HS-5 (cell line): Measurements from ENCODE around the gene SYNC.
"Not testable (repeated sequence)": the region's sequence is repeated elsewhere in the genome, so short reads cannot be mapped to it uniquely, and the experiment has no call there.

Experiments used
- DNase-seq: peaks from one replicate; pipeline ENCODE4 v3.0.0-alpha.2; 2012; ENCODE audit warnings: low read depth

SYNC gene

DNA sequence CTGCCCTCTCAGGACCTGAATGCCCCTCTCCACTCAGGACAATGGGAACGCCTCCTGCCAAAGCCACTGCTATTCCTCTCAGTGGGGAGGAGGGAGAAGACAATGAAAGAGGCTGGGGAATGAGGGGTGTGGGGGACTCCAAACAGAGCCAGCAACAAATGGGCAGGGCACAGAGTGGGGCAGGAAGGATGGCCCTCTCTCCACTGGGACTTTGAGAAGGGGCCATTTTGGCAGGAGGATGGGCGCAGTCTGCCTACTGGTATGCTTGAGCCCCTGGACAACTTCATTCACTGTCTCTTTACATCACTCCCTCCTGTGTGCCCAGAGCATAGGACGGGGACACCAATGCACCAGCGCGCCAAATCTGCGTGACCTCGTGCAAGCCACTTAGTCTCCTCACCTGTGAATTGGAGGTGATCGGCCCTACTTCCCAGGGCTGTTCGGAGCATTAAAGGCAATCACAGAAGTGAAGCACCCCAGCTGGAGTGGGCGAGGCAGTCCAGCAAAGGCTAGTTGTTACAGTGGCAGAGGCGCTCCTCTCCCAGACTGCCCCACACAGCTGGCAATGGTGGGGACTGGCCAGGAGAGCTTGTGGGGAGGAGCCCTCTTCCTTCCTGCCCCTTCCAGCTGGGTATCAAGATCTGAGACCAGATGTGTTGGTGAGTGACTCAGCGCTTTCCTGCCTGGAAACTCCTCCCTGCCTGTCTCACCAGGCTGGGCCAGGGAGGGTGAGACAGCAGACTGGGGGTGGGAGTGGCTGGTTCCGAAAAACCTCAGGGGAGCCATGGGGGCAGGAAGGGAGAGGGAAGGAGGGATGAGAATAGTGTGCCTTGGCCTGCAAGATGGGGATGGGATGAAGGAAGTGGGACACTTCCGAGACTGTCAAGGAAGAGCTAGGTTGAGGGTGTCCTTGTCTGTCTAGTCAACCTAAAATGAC lies 22.4 kb upstream of the SYNC start:
- DNase-seq: peak; percentile 85

DNA sequence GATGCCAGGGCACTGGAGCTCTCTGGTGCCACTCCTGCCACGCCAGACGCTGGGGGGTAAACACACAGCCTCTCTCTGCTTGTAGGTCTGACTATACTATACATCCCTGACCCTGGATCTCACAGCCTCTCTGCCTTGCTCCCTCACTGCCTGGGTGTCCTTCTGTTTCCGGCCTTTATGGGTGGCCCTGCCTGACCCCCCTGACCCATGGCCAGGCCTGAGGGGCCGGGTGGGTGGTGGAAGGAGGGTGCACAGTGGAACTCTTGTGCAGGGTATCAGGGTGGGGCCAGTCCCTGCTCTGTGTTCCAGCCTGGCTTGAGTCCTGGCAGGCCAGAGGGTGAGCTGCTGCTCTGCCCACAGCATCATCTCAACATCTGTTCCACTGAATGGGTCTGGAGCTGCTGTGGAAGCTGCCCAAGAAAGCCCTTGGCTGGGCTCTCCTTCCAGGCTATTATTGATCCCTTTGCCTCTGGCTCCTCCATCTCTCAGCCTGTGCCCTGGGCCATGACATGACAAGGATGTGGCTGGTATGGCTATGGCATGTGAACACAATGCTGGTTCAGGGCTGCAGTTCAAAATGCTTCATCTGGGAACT lies 17.2 kb upstream of the SYNC start:
- no peak for DNase-seq

DNA sequence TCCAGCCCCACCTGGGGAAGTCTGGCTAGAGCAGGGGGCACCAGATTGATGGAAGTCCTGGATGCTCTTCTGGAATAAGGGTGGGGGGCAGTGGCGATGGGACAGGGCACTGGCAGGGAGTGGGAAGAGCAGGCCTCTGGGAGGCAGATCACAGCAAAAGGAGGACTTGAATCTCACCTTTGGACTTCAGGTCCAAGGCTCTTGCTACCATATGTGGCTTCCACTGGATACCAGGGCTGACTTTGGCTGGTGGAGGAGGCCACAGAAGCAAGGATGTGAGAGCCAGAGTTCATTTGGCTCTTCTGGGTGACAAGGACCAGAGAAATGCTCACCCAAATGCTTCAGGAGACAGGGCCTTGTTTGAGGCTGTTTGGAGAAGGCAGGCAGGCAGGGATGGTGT lies 16.0 kb upstream of the SYNC start:
- no peak for DNase-seq

DNA sequence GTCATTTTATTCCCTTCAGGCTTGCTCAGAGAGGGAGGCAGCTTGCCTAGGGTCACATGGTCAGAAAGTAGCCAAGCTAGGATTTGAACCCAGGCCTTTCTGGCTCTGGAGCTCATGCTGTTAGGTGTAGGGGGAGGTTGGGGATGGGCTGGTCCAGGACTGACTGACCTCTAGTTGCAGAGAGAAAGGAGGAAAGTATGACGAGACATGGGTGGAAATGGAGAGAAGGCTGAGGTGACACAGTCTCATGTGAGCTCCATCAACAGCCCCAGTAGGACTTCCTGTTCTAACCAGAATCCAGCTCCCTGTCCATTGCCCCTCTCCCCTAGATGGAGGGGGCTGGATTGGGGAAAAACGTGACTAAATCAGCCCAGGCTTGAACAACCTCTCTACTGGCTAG lies 15.5 kb upstream of the SYNC start:
- DNase-seq: no peak

DNA sequence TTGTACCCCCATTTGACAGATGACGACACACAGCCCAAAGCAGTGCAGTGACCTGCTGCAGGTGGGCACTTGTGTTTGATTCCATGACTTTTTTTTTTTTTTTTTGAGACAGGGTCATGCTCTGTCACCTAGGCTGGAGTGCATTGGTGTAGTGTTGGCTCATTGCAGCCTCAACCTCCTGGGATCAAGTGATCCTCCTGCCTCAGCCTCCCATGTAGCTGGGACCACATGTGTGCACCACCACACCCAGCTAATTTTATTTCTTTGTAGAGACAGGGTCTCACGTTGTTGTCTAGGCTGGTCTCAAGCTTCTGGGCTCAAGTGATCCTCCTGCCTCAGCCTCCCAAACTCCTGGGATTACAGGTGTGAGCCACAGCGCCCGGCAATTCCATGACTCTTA lies 14.9 kb upstream of the SYNC start:
- no peak for DNase-seq

DNA sequence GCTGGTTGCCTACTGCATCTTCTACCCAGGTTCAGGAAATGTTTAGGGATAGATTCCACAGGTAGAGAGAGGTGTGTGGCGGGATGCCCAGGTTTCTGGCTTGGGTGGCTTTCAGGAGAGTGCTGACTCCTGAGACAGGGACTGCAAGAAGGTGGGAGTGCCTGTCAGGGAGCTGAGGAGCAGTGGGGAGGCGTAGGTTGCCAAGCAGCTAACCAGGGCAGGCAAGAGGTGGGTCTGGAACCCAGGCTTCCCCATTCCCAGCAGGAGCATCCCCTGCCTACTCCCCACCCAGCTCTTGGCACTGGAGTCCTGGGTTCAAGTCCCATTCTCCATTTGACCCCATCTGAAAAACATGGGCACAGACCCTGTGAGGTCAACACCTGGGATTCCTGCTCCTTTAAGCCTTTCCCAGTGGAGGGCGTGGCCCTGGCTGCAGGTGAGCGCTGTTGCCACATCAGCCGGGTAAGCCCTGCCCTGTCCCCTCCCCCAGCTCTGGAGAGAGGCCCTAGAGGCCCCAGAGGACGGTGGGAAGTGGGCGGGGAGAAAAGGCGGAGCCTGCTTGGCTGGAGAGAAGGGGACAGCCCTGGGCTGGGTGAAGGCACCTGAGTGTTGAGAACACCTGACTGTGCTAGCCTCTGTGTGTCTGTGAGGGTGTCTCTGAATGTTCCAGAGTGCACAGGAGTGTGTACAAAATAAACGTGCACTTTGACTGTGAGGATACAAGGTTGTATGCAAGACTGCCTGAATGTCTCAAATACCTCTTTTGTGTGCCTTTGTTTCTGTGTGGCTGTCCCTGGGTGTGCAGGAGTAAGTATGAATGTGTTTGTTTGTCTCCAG lies 14.0 kb upstream of the SYNC start:
- no peak for DNase-seq

DNA sequence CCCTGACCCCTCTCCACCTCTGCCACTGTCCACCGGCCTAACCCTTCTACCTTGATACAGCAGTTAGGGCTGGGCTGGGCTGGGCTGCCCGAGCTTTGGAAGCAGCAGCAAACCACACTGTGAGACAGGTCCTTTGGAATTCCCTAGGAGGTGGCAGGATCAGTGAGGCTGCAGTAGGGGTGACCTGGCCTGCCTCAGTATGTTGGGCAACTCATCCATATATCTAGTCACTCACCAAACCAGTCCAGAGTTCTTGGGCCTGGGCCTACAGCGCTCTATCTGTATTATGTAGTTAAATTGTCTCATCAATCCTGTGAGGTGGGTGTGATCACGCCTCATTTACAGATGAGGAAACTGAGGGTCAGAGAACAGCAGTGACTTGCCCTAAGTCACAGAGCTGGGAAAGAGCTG lies 13.3 kb upstream of the SYNC start:
- DNase-seq: no peak

DNA sequence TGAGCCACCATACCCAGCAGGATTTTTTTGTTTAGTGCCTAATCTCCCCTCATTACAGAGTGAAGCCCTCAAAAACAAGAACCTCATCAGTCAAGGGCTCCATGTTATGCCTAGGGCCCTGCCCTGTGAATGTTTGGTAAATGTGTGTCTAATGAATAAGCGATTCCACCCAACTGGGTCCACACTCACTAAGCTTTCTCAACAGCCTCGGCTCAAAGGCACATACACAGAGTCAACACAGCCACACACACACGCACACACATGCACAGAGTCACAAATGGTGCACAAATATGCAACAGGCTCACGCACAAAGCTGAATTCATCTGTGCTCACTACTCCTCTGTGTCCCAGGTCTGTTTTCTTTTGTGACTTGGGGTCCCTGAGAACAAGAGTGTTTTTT lies 11.7 kb upstream of the SYNC start:
- DNase-seq: no peak

DNA sequence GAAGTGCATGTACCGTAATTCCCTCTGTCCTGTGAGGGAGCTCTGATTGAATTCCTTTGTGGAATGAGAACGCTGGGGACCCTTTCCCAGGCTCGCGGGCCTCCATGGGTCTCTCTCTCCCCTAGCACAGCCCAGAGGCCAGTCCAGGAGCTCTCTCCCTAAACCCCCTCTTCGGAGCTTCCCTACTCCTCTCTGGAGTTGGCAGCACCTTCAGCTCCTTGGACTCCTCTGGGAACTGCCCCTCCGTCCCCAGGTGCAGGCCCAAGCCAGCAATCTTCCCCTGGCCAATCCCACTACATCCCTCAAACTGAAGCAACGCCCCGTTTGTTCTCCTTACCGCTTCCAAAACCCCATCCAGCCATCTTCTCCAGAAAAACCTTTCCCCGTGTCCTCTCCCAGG lies 10.5 kb upstream of the SYNC start:
- DNase-seq: no peak

DNA sequence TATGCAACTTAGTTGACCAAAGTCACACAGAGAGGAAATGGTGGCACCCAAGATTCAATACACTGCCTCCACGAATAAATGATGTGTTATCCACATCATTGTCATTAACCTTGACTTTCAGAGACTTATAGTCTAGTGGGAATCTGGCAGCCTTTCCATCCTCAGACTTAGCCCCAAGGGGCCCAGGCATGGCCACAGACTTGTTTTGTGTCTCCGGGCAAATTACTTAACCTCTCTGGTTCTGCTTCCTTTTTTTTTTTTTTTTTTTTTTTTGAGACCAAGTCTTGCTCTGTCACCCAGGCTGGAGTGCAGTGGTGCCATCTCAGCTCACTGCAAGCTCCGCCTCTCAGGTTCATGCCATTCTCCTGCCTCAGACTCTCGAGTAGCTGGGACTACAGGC lies 8.7 kb upstream of the SYNC start:
- DNase-seq: not testable (repeated sequence)

DNA sequence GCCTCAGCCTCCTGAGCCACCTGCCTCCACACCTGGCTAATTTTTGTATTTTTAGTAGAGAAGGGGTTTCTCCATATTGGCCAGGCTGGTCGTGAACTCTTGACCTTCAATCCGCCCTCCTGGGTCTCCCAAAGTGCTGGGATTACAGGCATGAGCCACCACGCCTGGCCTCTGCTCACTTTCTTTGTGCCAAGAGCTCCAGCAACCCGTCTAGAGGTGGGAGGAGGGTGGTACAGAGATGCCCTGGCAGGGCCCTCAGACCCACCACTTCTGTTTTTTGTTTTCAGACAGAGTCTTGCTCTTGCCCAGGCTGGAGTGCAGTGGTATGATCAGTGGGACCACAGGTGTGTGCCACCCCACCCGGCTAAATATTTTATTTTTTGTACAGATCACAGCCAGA lies 6.9 kb upstream of the SYNC start:
- no peak for DNase-seq

DNA sequence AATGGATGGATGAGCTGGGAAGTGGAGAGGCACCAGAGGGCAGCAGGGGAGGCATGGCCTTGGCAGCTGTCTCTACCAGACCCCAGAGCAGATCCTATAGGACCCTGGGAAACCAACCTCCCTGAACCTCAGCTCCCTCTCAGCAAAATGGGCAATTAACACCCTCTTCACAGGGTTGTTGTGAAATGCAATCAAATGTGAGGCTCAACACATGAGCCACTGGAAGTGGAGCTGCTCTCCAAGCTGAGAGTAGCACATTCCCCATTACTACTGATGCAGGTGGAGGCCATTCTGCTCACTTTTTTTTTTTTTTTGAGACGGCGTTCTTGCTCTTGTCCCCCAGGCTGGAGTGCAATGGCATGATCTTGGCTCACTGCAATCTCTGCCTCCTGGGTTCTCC lies 6.5 kb upstream of the SYNC start:
- no peak for DNase-seq

DNA sequence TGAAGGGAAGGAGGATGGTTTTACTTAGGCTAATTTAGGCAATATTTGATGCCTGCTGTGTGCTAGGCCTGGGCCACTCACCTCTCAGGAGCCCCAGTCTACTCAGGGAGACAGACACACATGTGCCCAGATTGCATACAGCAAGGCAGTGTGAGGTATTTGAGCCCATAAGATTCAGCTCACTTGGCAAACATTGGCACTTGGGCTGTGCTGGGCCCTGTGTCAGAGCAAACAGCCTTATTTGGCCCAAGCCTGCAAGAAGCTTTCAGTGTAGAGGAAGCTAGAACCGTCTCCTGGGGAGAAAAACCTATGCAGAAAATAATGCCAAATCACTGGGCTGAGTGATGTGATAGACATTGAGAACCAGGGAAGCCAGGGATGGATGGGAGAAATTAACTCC lies 3.9 kb upstream of the SYNC start:
- no peak for DNase-seq

DNA sequence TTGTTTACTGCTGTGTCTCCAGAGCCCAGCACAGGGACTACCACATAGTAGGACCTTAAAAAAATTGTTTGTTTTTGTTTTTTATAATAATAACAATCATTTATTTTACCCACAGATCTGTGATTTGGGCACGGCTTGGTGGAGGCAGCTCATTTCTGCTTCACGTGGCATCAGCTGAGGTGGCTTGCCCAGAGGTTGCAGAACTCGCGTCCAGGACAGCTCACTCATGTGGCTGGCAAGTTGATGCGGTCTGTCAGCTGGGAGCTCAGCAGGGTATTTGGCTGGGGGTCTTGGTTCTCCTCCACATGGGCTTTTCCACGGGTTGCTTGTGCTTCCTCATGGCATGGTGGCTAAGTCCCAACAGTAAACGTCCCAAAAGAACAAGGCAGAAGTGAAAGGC lies 2.9 kb upstream of the SYNC start:
- no peak for DNase-seq

DNA sequence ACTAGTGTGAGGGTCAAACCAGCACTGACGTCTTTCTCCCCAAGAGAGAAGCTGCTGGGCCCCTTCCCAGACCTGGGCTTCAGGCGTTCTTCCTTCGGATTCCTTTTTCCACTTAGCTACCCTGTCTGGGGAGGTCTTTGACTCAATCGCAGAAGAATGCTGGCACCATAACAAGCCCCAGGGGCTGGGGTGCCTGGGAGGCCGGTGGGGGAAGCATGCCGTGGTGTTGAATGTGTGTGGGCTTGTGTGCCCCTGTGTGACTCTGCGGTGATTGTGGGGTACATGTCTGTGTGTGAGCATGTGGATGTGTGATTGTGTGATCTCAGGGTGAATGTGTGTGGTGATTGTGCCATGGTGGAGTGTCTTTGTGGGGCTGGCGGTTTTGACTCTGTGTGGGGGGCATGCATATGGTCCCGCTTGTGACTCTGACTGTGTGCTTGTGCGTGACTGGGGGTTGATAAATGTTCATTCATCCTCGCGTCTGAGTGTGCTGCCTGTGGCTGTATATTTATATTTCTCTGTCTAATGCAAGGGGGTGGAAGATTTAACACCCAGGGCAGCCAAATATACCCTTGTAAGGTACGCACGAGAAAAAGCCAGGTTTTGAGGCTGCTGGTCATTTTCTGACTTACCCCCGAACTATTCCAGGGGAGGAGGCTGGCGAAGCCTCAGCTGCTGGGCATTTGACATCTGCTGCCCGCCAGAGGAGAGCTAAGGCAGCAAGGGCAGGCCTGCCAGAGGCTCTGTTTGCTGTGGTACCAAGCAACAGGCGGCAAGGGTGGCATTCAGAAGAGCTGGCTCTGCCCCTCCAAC lies 1.1 kb upstream of the SYNC start:
- DNase-seq: peak; percentile 57

DNA sequence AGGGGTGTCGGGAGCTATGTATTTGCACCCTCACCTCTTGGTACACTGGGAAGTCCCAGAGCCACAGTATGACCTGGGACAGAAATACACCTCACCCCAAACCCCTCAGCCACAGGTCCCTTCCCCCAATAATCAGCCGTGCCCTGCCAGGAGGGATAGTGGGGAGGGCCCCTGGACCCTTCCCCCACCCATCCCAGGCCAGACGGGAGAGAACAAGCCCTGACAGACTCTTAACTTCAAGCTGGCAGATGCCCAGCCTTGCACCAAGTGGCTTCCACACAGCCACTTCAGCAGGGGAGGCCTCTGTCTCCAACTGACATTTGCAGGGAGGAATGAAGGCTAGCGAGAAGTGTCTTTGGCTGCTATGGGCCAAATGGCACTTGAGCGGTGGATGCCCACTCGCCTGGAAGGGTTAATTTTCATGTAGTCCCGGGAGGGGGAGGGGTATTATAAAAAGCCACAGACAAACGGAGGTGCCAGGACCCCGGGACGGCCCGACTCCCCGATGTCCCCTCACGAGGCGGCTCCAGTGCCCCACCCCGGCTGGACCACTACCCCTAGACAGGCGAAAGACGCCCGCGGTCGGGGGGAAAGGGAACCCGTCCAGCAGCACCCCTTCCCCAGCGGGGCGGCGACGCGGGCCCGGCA lies 495 bp downstream of the SYNC start:
- no peak for DNase-seq

DNA sequence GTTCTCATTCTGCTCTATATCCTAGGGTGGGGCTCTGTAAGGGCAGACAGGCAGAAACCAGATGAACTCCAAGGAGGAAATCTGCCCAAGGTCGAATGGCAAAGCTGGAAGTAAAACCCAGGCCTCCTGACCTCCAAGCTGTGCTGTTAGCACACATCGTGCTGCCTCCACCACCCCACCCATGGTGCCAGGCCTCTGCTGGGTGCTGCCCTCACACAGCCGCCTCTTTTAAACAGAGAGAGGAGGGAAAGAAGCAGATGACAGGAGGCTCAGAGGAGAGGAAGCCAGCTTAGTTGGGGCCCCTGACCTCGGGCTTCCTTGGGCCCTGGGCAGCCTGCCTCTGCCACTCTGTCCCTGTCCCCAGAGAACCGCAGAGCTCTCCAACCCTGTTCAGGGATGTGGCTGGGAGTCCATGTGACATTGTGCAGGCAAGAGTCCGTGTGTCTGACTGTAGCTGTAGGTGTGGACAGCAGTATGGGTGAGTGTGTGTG lies 1.1 kb downstream of the SYNC start:
- no peak for DNase-seq

DNA sequence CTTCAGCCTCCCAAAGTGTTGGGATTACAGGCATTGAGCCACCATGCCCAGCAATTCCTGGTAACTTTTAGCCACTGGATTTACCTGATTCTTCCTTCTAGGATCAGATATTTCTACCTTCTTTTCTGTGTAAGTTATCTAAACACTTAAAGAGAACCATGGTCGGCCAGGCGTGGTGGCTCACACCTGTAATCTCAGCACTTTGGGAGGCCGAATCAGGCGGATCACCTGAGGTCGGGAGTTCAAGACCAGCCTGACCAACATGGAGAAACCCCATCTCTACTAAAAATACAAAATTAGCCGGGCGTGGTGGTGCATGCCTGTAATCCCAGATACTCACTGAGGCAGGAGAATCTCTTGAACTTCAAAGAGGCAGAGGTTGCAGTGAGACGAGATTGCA lies 5.6 kb downstream of the SYNC start:
- DNase-seq: not testable (repeated sequence)

DNA sequence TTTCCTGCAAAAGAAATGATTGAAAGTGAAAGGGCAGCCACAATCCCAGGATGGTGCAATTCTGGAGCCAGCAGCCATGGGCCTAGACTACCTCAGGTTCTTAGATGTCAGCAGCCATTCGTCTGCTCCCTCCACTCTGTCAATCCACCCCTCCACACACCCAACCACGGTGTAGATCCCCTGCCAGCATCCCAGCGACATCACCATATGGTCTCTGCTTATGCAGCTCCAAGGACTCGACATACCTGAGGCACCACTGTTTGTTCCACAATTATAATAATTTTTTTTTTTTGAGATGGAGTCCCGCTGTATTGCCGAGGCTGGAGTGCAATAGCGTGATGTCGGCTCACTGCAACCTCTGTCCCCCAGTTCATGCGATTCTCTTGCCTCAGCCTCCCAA lies 6.5 kb downstream of the SYNC start:
- no peak for DNase-seq

DNA sequence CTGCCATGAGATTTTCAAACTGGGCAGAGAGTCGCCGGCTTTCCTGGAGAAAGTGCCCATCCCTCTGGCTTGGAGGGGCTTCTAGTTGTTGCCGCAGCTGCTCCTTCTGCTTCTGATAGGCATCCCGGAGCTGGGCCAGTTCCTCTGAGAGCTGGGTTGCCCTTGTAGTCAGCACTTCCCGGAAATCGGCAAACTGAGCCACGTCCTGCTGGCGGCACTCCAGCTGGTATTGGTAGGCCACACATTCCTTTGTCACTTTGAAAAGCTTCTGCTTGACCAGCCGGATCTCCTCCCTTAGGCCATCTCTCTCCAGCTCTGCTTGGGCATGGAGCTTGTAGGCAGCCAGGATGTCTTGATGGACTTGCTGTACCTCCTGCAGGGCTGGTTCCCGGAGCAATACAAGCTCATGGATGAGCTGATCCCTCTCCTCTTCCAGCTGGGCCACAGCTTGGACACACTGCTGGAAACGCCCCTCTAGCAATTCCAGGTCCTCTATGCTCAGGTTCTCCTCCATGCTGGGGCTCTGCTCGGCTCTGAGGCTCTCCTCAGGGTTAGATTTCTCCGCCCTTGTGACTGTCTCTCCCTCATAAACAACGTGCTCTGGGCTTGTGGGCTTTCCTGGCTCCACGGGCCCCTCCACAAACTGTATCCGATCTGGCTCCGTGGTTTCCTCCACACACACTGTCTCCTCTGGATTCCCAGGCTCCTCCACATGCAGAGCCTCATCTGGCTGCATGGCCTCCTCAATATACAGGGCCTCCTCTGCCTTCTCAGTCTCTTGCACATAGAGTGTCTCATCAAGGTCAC lies 7.3 kb downstream of the SYNC start:
- DNase-seq: no peak
